PC-3 (cell line): ENCODE results near the gene EFNA5. TPM values are rescaled to one million over a fixed set of nuclear protein-coding genes. Genes with fewer than 3 reads are reported as not detected.

Experiments used
- ATAC-seq: fragments of 200-7000 bp; cut with Tn5 transposase; 2 replicates; pipeline ENCODE4 v1.9.1; 2020; ENCODE audit warnings: mild to moderate bottlenecking, moderate library complexity
- BruUV-seq: library from RNA; stranded (reverse); fragments of 400-500 nt; replicated peaks from 2 replicates; lab custom pipeline; 2021; lab: Mats Ljungman, UMichigan
- CTCF ChIA-PET: fragments of 300-600 bp; sonication (Branson Sonifier 250); formaldehyde crosslinking; loops from one replicate; lab custom pipeline; 2022; ENCODE audit warnings: antibody characterized with exemption; lab: Charles Lee
- POLR2A ChIA-PET: fragments of 300-600 bp; sonication (Branson Sonifier 250); formaldehyde crosslinking; loops from one replicate; lab custom pipeline; 2022; ENCODE audit warnings: antibody characterized with exemption; ENCODE audit not compliant: unreplicated experiment; lab: Charles Lee
- DNase-seq: peaks from one replicate; pipeline ENCODE4 v3.0.0-alpha.2; 2015
- H2AFZ ChIP-seq: fragments of 300-600 bp; sonication (generic); 2 replicates; pipeline ENCODE4 v1.6.0; 2016; ENCODE audit warnings: antibody characterized with exemption, low read length
- H3F3A ChIP-seq: fragments of 300-600 bp; sonication (generic); one replicate; pipeline ENCODE4 v1.6.0; 2017; ENCODE audit warnings: antibody characterized with exemption, low read length, control low read depth, mild to moderate bottlenecking; ENCODE audit not compliant: unreplicated experiment
- H3K27ac ChIP-seq: fragments of 300-600 bp; sonication (generic); 2 replicates; pipeline ENCODE4 v1.5.1; 2016; ENCODE audit warnings: mild to moderate bottlenecking, low read length
- H3K27me3 ChIP-seq: fragments of 300-600 bp; sonication (generic); 2 replicates; pipeline ENCODE4 v1.6.1; 2016; ENCODE audit warnings: low read length, mixed read lengths
- H3K36me3 ChIP-seq: fragments of 300-600 bp; sonication (generic); 2 replicates; pipeline ENCODE4 v1.6.1; 2016; ENCODE audit warnings: low read depth, mixed run types, low read length, mixed read lengths
- H3K4me1 ChIP-seq: fragments of 300-600 bp; sonication (generic); 2 replicates; pipeline ENCODE4 v1.5.1; 2016; ENCODE audit warnings: low read length; ENCODE audit not compliant: insufficient read depth
- H3K4me2 ChIP-seq: fragments of 300-600 bp; sonication (generic); 2 replicates; pipeline ENCODE4 v1.6.0; 2016; ENCODE audit warnings: low read length
- H3K4me3 ChIP-seq: fragments of 300-600 bp; sonication (generic); 2 replicates; pipeline ENCODE4 v1.5.1; 2016; ENCODE audit warnings: mild to moderate bottlenecking, low read length, mixed read lengths
- H3K79me2 ChIP-seq: fragments of 300-600 bp; sonication (generic); 2 replicates; pipeline ENCODE4 v1.6.1; 2017; ENCODE audit warnings: low read length, mixed read lengths
- H3K9ac ChIP-seq: fragments of 300-600 bp; sonication (generic); 2 replicates; pipeline ENCODE4 v1.6.0; 2016; ENCODE audit warnings: mild to moderate bottlenecking, low read length
- H3K9me2 ChIP-seq: fragments of 300-600 bp; sonication (generic); replicated peaks from 2 replicates; pipeline ENCODE4 v1.6.1; 2016; ENCODE audit warnings: mixed run types, low read length, mixed read lengths
- H3K9me3 ChIP-seq: fragments of 300-600 bp; sonication (generic); 2 replicates; pipeline ENCODE4 v1.6.1; 2016; ENCODE audit warnings: low read length, mixed read lengths
- H4K20me1 ChIP-seq: fragments of 300-600 bp; sonication (generic); 2 replicates; pipeline ENCODE4 v1.6.1; 2016; ENCODE audit warnings: low read length, mixed read lengths
- CTCF ChIP-seq: fragments of 300-600 bp; sonication (generic); conservative IDR thresholded peaks from 2 replicates; pipeline ENCODE4 v1.5.1; 2017; ENCODE audit warnings: antibody characterized with exemption, low read depth, mild to moderate bottlenecking, low read length
- EZH2 ChIP-seq: fragments of 300-600 bp; sonication (generic); IDR thresholded peaks from one replicate; pipeline ENCODE4 v1.6.1; 2017; ENCODE audit warnings: antibody characterized with exemption, mild to moderate bottlenecking, low read length; ENCODE audit not compliant: unreplicated experiment
- EZH2phosphoT487 ChIP-seq: fragments of 300-600 bp; sonication (generic); IDR thresholded peaks from 2 replicates; pipeline ENCODE4 v1.6.1; 2018; ENCODE audit warnings: mild to moderate bottlenecking, antibody characterized with exemption, low read length, borderline replicate concordance
- intact Hi-C: fragments of 100-400 bp; cut with micrococcal nuclease; formaldehyde crosslinking; loops from 2 replicates; pipeline ENCODE4 v1.9.0; 2023
- total RNA-seq: library from RNA; depleted of rRNA; stranded (reverse); fragments of >200 nt; gene quantifications from 2 replicates; pipeline ENCODE4 v1.2.3, GENCODE V29; 2014

The EFNA5 gene
- total RNA-seq, 1 experiment from 2014 or later, result 5.4 TPM

- H3K27ac ChIP-seq, result no peak overlapping the region
- H3K9ac ChIP-seq, result no peak overlapping the region
- ATAC-seq (no peak), DNase-seq (no peak)
- no peak overlapping the region for H3K4me2 ChIP-seq
- no peaks in the 10 kb centered on the region for H3K79me2 ChIP-seq
- ChIA-PET POLR2A (no interaction called here), CTCF (no interaction called here)
- no peaks in the 10 kb centered on the region for H3K9me2 ChIP-seq
- no peaks in the 10 kb centered on the region for H3F3A ChIP-seq
- H3K9me3 ChIP-seq, result no peaks in the 10 kb centered on the region
- H4K20me1 ChIP-seq, result no peaks in the 10 kb centered on the region
- BruUV-seq, result no TSS peak
- no peaks in the 10 kb centered on the region for H3K27me3 ChIP-seq
- H3K36me3 ChIP-seq, result no peaks in the 10 kb centered on the region
- no peak overlapping the region for H2AFZ ChIP-seq
- no peak overlapping the region for H3K4me3 ChIP-seq
- peaks cover 11% of the 10 kb centered on the region for H3K4me1 ChIP-seq
- no peak for TF ChIP-seq EZH2phosphoT487
- TF ChIP-seq EZH2, result no peak
- no peak for TF ChIP-seq CTCF
- intact Hi-C loops, result no loop called here
Observed at GRCh38 chr5:107419498-107419897, 251.2 kb downstream of the EFNA5 start.

DNA sequence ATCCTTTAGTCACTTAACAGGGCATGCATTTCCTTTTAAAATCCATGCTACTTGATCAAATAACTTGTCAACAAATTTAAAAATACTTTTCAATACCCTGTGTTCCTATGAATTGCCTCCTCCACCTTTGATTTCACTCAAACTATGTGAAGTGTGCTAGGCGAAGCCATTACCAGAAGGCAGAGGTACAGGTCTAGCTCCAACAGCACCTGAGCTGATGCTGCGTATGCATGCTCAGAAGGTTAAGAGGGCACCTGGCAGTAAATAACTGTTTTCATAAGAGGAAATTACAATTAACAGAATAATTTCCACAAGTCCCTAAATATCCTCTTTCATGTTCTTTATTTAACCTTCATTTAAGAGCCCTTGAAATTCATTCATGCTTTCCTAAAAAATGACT lies 251.8 kb downstream of the EFNA5 start:
- no peak overlapping the region for H2AFZ ChIP-seq
- intact Hi-C loops, result no loop called here
- H3F3A ChIP-seq, result no peaks in the 10 kb centered on the region
- no peak overlapping the region for H3K4me2 ChIP-seq
- no peaks in the 10 kb centered on the region for H4K20me1 ChIP-seq
- H3K36me3 ChIP-seq, result no peaks in the 10 kb centered on the region
- CTCF ChIA-PET, result no interaction called here
- H3K9ac ChIP-seq, result no peak overlapping the region
- H3K9me3 ChIP-seq, result no peaks in the 10 kb centered on the region
- H3K27me3 ChIP-seq, result no peaks in the 10 kb centered on the region
- TF ChIP-seq CTCF (no peak), EZH2phosphoT487 (no peak), EZH2 (no peak)
- peaks cover 6% of the 10 kb centered on the region for H3K4me1 ChIP-seq
- no peak for DNase-seq
- H3K9me2 ChIP-seq, result no peaks in the 10 kb centered on the region
- H3K27ac ChIP-seq, result no peak overlapping the region
- no peak overlapping the region for H3K4me3 ChIP-seq
- no peak for ATAC-seq
- H3K79me2 ChIP-seq, result no peaks in the 10 kb centered on the region
- BruUV-seq, result no TSS peak
- POLR2A ChIA-PET, result no interaction called here

GRCh38 chr5:107418071-107418470 lies 252.7 kb downstream of the EFNA5 start:
- ChIA-PET CTCF (no interaction called here), POLR2A (no interaction called here)
- no peak for DNase-seq
- Histone ChIP-seq H3K9me2 (no peaks in the 10 kb centered on the region), H3F3A (no peaks in the 10 kb centered on the region), H3K9ac (no peak overlapping the region), H3K79me2 (no peaks in the 10 kb centered on the region), H3K27ac (no peak overlapping the region), H3K4me3 (no peak overlapping the region), H3K4me1 (no peaks in the 10 kb centered on the region), H3K9me3 (no peaks in the 10 kb centered on the region), H2AFZ (no peak overlapping the region), H3K4me2 (no peak overlapping the region), H3K27me3 (no peaks in the 10 kb centered on the region), H4K20me1 (no peaks in the 10 kb centered on the region), H3K36me3 (no peaks in the 10 kb centered on the region)
- TF ChIP-seq EZH2phosphoT487 (no peak), CTCF (no peak)
- intact Hi-C loops, result no loop called here
- ATAC-seq, result no peak
- no TSS peak for BruUV-seq
